Frontal cortex (tissue), 4 donors: Measurements from ENCODE around the gene TOMM70. TPM values are rescaled to one million over a fixed set of nuclear protein-coding genes. Genes with fewer than 3 reads are reported as not detected.
A peak's percentile ranks its signal among the peaks of the same experiment; 100 is the strongest.
"Not testable (repeated sequence)": the region's sequence is repeated elsewhere in the genome, so short reads cannot be mapped to it uniquely, and the experiment has no call there.

Experiments used
- DNase-seq, 2 donors: peaks; one replicate each; pipeline ENCODE4 v3.0.0; 2012; ENCODE audit warnings: low spot score in 2 of 2
- FAIRE-seq: peaks from 2 replicates; lab custom pipeline; 2012; peaks lifted over from hg19 to GRCh38; lab: Jason Lieb, UNC
- total RNA-seq: library from RNA; depleted of rRNA; stranded (reverse); fragments of >200 nt; gene quantifications from one replicate; pipeline ENCODE4 v1.2.3, GENCODE V29; 2014
- donor health status: control.
- donor health status: control.
- donor health status: control.

The TOMM70 gene
- total RNA-seq, 1 donor from 2014 or later = 135 TPM

DNA sequence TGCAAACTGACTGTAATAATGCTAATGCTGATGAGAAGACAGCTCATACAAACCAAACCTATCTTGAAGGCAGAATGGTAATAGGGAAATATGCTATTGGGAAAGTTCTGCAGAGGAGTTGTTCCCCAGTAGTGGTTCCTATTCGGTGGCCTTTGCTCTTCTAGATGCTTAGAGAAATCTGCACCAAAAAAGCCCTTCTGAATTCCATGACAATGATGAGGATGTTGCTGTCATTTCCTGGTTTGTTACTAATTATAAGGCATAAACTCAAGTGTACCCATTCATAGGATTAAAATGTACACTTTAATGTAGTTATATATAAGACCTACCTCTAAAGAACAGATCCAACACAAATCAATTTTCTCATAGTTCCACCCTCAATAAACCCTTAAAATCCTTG is 30.1 kb downstream of the TOMM70 start:
- FAIRE-seq = no peak
- DNase-seq = no peak

DNA sequence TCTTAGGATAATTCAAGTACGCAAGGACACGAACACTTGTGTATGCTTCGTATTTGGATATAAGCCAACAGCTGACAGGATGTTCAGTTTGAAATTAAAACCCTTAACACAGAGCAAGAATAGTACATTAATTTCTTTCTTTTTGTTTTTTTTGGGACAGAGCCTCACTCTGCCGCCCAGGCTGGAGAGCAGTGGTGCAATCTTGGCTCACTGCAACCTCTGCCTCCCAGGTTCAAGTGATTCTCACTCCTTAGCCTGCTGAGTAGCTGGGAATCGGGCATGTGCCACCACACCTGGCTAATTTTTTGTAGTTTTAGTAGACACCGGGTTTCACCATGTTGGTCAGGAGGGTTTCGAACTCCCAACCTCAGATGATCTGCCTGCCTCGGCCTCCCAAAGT is 32.4 kb downstream of the TOMM70 start:
- no peak for FAIRE-seq
- no peak for DNase-seq

DNA sequence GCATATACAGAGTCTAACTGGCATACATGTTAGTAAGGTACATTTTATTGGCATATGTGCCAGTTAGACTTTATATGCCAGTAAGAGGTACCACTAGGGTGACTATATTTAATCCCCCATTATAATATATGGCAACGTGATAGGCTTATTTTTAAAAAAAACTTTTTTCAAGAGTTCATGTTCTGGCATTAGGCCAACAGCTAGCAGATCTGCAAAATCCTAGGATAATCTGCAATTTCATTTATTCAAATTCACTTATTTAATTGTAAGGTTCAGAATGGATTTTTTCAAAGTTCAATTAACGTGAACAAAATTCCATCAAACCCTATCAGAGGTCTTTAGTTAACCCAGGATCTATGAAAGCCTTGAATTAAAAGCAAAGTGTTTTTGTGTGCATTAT is 34.5 kb downstream of the TOMM70 start:
- DNase-seq (no peak), FAIRE-seq (no peak)

DNA sequence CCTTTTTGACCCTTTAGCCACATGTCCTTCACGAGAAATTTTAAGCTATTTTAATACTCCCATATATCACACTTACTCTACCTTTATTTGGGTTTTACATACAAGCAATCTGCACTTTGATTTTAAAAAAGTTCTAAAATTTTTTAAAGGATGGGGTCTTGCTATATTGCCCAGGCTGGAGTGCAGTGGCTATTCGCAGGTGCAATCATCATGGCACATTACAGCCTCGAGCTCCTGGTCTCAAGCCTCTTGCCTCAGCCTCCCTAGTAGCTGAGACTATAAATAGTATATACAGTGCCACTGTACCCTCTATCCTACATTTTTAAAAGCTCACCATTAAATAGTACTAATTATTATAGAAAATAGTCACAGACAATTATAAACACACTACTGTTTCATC is 36.5 kb downstream of the TOMM70 start:
- no peak for FAIRE-seq
- no peak for DNase-seq

DNA sequence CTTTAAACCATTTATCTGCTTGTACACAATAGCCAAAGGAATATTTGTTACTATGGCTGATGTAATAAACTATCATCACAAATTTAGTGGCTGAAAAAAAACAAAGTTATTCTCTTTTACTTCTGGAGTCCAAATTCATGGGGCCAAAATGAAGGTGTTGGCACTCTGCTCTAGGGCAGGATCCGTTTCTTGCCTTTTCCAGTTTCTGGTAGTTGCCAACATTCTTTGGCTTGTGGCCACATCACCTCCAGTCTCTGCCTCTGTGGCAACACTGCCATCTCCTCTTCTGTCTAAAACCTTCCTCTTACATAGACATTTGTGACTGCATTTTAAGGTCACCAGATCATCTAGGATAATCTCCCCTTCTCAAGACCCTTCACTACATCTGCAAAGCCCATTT is 39.0 kb downstream of the TOMM70 start:
- FAIRE-seq (no peak), DNase-seq (no peak)

DNA sequence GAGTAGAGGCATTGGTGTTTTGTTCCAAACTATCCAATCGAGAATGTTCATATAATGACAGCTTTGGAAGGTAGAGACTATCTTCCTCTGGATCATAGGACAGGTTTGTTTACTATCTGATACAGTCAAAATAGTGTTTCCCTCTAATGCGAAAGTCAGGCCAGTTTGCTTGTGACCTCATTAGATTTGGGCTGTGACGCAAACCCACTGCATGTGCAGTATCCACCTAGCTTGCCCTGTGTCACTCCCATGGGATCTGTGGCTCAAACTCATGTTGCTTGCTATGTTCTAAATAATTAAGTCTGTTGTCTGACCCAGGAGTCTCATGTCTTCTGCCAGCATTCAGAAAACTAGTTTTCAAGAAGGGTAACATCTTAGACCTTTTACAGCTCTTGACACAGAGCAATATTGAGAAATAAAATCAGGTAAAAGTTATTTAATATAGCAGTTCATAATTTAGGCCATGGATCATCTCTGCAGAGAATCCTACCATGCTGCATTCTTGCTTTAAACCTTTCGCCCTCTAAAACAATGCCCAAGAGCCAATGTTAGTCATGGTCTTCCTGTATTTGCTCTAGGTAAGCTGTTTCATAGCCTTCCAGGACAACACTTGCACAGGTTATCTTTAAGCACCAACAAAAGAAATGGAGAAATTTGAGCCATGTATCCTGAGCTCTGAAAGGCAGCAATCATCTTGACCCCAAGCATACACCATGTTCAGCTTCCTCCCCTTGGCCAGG is 40.0 kb downstream of the TOMM70 start:
- no peak for FAIRE-seq
- DNase-seq = no peak

DNA sequence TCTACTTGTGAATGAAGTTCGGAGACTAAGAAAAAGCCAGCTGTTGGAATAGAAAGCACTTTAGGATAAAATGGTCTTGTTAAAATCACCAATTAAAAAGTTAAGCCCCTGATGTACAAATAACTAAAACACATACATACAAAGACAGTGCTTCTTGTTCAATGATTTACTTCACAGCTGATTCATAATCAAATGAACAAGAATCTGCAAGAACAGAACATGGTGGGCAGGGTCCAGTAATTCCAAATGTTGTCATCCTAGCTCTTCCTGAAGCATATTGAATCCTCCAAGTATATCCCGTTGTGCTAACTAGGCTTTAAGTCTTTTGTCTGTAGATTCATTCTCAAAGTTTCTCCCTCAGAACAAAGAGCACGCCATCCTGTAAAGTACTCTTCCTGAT is 41.9 kb downstream of the TOMM70 start:
- DNase-seq (no peak), FAIRE-seq (no peak)

DNA sequence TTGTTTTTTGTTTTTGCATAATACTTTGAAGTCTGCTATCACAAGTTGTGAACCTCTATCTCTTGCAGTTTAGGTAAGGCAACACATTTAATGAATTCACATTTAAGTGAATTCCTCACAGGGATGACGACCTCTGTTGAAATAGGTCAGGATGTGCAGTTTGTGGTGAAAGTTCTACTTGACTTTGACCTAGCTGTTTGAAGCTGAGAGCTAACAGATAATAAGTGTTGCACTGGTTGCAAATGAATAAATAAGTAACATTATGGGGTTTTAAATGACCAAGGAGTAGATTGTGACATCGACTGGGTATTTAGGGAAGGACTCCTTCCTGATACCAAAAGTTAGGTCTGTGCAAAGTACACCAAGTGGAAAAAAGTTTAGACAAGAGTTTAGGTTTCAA is 42.5 kb downstream of the TOMM70 start:
- DNase-seq (no peak), FAIRE-seq (no peak)

DNA sequence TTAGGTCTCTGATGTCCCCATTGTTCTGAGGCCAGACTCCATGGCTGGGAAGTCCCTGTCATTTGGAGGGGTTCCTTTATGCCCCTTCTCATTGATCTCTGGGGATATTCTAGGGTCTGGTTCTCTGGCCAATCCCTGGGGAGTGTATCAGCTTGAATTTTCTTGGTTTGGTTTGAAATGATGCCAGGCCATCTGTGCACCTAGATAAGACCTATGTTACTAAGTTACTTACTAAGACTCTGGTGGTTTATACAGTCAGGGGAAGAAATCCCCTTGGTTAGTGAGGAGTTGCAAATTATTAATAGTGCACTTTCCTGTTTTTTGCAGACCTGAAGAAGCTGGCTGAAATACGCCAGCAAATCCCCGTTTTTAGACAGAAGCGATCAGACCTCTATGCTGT is 46.0 kb downstream of the TOMM70 start:
- DNase-seq (no peak), FAIRE-seq (no peak)

DNA sequence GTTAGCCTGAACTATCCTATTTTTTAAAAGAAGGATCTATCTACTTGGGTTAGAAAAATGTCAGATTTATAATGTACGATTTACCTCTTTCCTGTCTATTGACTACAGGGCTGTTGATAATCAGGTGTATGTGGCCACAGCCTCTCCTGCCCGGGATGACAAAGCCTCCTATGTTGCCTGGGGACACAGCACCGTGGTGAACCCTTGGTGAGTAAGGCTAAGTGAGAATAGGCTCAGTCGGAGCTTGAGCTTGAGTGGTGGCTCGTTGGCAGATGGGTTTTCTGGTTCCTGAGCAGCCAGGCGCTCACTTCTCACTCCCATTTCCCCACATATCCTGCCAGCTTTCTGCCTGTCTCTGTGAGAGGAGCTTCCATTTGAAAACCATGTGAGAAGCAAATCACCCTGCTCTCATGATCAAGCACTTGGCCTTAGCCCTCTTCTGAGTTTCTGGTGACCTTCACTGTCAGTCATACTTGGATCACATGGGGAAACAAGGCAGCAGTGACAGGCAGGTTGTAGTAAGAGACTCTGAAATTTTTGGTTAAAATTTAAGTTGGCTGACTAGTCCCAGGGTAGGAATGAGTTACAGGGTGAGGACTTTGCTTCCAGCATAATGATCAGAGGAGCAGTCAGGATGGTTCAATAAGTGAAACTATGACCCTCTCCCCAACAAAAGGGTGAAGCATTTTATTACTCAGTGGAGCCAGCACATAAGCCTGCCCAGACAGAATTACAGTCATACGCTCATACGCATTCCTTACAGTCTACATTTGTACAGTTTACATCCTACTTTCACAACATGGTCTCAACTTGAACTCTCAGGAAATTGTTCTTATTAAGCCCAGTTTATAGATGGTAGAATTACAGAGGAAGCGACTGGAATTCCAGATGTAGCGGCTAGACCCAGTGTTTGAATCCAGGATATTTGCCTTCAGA is 48.3 kb downstream of the TOMM70 start:
- FAIRE-seq = no peak
- no peak for DNase-seq

DNA sequence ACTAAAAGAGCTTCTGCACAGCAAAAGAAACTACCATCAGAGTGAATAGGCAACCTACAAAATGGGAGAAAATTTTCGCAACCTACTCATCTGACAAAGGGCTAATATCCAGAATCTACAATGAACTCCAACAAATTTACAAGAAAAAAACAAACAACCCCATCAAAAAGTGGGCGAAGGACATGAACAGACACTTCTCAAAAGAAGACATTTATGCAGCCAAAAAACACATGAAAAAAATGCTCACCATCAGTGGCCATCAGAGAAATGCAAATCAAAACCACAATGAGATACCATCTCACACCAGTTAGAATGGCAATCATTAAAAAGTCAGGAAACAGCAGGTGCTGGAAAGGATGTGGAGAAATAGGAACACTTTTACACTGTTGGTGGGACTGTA is 49.1 kb downstream of the TOMM70 start:
- not testable (repeated sequence) for FAIRE-seq, DNase-seq

DNA sequence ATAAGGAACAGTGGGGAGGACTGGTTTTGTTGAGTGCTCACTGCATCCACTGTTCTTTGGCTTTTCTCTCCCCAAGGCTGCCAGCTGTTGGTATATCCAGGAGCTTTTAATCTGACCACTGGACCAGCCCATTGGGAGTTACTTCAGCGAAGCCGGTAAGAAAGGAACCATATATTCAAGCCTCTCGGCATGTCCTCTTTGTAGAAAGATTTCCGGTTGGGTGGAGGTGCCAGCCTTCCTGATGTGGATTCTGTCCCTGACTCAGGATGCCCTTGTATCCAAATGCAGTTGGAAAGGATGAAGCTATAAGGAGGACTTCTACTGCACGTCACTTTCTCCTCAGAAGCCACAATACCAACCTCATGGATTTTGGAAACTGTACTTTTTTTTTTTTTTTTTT is 52.2 kb downstream of the TOMM70 start:
- DNase-seq = no peak
- FAIRE-seq = no peak

DNA sequence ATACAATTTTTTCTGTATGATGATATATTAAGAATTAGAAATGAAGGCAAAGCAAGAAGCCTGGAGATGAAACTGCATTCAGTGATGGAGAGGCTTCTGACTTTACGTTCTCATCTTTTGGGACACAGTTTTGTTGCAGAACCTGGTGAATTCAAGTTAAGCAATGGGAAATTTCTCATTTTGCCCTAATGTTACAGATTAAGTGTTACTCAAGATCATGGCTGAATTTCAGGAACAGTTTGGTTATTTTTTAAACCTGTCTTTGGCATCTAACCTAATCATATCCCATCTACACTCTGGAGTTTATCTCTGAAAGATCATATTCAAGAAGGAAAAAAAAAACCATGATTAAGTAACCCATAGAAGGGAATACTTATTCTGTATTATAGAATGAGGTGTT is 60.4 kb downstream of the TOMM70 start:
- FAIRE-seq (no peak), DNase-seq (no peak)

DNA sequence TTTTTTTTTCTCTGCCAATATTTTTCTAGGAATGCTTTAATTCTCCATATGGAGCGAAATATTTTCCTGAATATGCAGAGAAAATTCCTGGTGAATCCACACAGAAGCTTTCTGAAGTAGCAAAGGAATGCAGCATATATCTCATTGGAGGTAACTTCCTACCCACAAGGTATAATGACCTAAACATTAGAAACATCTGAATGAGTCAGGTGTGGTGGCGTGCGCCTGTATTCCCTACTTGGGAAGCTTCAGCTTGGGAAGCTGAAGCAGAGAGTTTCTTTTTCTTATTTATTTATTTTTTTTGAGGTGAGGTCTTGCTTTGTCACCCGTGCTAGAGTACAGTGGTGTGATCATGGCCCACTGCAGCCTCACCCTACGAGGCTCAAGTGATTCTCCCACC is 61.1 kb downstream of the TOMM70 start:
- no peak for DNase-seq
- FAIRE-seq = no peak

DNA sequence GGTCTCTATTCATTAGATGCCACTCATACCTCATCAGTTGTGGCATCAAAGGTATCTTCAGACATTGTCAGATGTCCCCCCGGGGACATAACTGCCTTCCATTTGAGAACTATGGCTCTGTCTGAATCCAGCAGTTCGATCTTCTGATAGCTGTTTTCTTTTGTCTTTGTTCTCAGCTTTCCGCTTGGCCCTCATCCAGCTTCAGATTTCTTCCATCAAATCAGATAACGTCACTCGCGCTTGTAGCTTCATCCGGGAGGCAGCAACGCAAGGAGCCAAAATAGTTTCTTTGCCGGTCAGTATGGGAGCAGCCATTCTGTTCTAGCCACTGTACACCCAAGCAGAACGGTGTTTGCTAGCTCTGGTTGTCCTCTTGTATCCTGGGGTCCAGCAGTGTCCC is 62.0 kb downstream of the TOMM70 start:
- no peak for FAIRE-seq

DNA sequence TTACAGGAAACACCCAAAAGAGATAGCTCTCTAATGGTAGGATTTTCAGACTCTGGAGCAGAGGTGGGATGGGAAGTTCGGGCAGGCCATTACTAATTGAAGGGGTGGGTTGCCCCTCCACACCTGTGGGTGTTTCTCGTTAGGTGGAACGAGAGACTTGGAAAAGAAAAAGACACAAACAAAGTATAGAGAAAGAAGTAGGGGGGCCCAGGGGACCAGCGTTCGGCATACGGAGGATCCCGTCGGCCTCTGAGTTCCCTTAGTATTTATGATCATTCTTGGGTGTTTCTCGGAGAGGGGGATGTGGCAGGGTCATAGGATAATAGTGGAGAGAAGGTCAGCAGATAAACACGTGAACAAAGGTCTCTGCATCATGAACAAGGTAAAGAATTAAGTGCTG is 64.7 kb downstream of the TOMM70 start:
- FAIRE-seq, DNase-seq: not testable (repeated sequence)

More for the DNA sequence above, 62.0 kb downstream of the TOMM70 start:
- DNase-seq = no peak

DNA sequence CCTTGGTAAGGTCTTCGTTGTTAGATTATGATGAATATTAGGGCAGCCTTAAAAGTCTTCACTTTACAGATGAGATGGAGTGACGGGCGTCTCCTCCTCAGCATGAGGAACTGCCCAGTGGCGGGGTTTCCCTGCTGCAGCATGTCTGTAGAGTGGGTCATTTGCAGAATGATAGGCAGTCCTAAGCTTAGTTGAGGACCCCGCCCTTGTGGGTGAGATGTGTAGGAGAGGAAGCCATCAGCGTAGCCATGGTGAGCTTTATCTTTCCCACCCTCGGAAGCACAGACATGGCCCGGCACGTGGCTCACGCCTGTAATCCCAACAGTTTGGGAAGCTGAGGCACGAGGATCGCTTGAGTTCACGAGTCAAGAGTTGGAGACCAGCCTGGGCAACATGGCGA is 65.5 kb downstream of the TOMM70 start:
- DNase-seq = no peak
- FAIRE-seq = no peak

DNA sequence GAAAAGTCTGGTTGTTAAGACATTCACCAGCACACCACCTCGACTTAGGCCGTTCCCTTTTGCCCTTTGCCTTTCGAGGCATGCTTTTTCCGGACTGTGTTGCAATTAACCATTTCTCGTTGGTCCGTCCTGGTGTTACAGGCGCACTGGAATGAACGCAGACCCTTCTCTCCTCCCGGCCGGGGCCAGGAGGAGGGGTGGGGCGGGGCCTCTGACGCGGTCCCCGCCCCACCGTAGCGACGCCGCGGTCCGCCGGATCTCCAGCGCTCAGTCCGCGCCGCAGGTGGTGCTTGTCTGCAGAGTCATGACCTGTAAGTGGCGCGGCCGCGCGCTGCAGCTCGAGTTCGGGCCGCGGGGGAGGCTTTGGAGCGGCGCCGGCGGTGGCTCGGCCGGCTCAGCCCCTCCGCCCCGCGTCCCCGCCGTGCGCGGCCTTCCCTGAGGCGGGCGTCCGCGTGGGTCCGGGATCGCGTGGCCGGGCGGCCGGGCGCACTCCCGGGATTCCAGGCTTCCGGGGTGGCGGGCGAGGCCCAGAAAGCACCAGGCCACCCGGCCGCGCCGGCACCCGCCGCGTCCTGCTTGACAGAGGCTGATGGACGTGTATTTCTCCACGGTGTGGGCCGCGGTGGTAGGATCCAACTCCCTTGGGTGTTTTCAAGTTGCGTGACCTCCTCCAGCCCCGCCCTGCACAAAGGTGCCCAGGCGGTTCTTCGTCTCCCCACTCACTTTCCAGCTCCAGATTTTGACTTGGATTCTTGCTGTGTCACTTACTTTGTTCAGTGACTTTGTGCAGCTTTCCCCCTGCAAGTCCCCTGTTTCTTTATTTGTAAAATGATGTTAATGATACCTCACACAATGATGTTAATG is 66.2 kb downstream of the TOMM70 start, which contains the start of gene NIT2:
NIT2 (plus strand) TSS at position 270 of the 864 bp plus-strand sequence; CDS start at position 305, 35 bp downstream.
- DNase-seq (peak; percentile 79 to 85), FAIRE-seq (no peak)

DNA sequence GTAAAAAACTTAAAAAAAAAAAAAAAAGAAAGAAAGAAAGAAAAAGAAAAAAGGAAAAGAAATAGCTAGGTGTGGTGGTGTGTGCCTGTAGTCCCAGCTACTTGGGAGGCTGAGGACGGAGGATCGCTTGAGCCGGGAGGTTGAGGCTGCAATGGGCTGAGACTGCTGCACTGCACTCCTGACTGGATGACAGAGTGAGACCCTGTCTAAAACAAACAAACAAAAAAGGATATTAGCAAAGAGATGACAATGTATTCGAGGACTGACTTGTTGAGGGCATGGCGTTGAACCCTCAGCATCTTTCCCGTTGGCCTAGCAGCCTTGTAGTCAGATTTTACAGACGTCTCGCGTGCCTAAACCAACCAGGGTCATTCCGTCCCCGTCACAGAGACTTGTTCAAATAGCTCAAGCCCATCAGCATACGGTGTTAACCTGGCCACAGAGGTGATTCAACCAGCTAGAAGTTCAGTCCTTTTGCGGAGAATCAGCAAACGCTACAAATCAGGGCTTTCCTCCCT is 66.9 kb downstream of the TOMM70 start:
- FAIRE-seq (no peak), DNase-seq (no peak)

DNA sequence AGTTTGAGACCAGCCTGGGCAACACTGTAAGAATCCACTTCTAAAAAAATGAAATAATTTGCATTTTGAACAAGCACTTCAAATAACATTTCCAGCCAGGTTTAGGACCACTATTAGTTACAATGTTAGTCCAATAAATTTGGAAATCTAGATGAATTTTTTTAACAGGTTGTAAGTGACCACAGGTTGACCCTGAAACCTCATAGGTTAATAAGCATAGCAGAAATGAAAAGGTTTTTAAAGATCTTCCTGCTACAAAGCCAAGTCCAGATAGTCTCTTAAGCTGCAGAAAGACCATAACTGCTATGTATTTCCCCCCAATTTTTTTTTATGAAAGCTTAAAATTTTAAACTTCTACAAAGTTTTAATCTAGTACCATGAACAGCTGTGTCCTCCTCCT is 67.8 kb downstream of the TOMM70 start:
- FAIRE-seq (no peak), DNase-seq (no peak)
